GM20000 (cell line): ENCODE results near the gene RBM23.

Experiments used
- DNase-seq: peaks from one replicate; pipeline ENCODE4 v3.0.0; 2012; ENCODE audit warnings: low spot score
- TF ChIP-seq, protein P1 (sequence below): IDR thresholded peaks from 2 replicates; pipeline ENCODE4 v1.5.1; 2012; ENCODE audit warnings: mild to moderate bottlenecking, control low read depth; ENCODE audit errors: extremely low read depth, missing control alignments

RBM23 gene

DNA sequence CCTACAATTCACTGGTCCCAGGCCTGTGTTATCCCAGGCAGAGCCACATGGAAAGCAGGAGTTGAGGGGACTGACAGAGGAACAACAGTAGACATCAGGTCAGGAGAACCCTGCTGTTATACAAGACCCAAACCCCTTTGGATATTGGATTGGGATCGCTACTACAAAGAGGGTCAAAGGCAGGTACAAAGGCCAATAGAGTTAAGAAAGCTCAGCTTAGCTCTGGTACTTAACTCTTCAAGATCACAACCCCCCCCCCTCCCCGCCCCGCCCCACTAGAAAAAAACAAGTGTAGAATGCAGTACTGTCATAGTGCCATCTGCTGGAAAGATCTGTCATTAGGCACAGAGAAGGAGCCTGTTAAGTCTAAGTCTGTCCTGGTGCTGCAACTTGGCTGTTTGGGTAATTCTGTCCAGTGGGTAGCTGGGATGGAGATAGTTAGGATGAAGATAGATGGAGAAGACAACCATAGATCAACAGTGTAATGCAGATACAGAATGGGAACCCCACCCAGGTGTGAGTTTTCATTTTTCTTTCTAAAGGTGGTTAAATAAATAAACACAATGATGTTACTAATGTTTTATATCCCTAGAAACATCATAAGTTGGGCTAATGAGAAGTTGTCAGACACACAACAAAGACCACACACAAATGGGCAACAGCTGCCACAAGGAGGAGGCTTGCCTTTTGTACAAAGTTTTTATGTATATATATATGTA is 18.7 kb downstream of the RBM23 start:
- TF ChIP-seq, protein P1, sequence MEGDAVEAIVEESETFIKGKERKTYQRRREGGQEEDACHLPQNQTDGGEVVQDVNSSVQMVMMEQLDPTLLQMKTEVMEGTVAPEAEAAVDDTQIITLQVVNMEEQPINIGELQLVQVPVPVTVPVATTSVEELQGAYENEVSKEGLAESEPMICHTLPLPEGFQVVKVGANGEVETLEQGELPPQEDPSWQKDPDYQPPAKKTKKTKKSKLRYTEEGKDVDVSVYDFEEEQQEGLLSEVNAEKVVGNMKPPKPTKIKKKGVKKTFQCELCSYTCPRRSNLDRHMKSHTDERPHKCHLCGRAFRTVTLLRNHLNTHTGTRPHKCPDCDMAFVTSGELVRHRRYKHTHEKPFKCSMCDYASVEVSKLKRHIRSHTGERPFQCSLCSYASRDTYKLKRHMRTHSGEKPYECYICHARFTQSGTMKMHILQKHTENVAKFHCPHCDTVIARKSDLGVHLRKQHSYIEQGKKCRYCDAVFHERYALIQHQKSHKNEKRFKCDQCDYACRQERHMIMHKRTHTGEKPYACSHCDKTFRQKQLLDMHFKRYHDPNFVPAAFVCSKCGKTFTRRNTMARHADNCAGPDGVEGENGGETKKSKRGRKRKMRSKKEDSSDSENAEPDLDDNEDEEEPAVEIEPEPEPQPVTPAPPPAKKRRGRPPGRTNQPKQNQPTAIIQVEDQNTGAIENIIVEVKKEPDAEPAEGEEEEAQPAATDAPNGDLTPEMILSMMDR: peak; percentile 60
- DNase-seq: peak; percentile 64

DNA sequence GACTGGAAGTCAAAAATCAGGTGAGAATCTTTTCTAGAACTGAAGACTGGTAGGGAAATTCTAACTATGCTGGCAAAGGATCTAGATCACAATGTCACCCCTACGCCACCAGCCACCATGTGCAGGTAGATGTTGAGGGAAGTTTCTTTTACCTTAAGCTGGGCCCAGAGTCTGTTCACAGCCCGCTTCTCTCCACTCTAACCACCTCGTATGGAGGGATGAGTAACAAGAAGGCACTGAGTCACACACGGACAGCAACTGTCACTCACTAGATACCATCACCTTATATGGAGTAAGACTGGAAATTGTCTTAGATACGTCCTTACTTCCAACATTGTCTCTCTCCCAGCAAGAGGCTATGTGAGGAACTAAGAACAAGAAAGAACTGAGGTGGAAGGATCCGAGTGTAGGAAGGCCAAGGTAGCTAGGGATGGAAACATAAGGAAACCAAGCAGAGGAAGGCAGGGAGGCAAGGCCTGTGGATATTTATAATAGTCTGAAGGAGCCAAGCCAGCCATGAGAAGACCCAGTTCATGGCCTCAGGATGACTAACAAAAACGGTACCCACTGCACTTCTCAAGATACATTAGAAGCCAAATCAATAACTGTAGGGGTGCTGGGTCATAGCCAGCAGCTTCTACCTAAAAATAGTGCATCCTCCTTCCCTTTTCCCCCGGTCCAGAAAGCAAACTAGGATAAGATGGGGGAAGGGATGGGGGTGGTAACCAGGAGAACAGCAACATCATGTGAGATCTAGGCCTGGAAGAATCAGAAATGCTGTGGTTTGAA is 20.5 kb downstream of the RBM23 start:
- TF ChIP-seq, protein P1: no peak
- no peak for DNase-seq

DNA sequence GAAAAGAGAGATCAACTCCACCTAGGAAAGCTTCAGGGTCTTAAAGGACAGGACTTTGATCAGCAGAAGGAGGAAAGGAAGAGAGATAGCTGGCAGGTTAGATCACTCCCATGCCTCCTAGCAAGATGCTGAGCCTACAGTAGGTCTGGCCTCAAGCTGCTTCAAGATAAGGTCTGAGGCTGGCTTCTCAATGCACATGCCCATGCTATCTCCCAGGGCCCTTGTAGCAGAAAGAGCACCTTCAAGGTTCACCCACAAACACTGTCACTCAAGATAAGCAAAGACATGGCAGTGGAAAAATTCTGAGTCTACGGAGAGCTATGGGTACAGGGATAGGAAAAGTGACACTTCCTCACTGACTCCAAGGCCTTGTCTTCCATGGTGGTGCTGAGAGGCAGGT is 21.6 kb downstream of the RBM23 start:
- no peak for DNase-seq
- TF ChIP-seq, protein P1: no peak

DNA sequence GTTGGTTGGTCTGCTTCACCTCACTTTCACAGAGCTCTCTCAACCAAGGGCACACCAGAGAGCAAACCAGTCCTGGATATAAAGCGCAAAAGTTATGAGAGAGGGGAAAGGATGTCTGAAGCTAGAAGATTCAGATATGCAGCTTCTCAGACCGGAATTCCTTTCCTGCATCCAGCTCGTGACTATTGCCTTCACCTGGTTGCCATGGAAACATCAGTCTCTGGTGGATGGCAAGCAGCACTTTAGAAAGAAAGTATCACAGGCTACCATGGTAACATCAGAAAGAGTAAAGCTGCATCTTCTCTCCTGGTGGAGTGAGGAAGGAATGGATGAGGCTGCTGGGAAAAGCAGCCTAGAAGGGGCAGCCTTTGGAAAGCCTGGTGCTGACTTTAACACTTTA is 22.2 kb downstream of the RBM23 start:
- no peak for DNase-seq
- TF ChIP-seq, protein P1: no peak

DNA sequence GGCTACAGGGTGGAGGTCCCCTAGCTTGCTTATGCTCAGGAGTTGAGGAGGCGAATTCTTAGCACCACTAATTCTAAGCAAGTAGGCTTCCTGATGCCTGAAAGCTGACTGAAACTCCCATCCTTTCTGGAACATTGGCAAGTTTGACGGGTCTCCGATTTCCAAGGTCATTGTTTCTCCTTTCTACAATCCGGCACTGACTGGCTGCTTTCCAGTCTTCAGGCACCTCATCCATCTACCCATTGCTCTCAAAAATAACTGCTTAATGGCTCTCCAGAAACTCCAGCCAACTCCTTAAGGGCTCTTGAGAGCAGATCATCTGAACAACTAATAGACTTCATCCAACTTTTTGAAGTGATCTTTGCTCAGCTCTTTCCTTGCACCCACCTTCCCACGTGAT is 22.6 kb downstream of the RBM23 start:
- DNase-seq: no peak
- TF ChIP-seq, protein P1: no peak

DNA sequence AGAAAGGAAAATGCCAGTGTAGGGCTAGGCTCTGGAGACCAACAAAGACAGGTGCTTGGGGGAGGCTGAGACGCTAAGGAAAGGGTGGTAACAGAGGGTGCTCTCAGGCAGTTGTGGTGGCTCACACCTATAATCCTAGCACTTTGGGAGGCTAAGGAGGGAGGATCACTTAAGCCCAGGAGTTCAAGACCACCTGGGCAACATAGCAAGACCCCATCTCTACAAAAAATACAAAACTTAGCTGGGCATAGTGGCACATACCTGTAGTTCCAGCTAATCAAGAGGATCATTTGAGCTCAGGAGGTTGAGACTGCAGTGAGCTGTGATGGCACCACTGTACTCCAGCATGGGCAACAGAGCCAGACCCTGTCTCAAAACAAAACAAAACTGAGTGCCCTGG is 23.5 kb downstream of the RBM23 start:
- TF ChIP-seq, protein P1: no peak
- no peak for DNase-seq

DNA sequence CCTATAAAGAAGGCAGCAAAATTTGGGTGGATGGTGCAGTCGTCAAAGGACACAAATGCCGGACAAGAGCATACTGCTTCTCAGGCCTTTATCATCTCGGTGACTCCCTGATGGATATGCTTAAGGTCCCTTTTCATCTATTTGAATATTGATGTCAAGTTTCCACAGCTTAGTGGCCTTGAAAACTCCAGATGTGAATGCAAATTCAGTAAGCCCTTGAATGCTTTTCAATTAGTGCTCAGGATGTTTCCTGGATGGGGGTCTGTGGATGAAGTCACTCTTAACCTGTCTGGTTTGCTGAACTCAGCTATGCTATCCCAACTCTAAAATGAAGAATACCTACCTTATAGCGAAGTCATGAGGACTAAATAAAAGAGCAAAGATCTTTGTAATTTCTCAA is 25.2 kb downstream of the RBM23 start:
- TF ChIP-seq, protein P1: no peak
- DNase-seq: no peak
